GM21529 (cell line): ENCODE results near the gene EDDM13.
"Not testable (repeated sequence)": the region's sequence is repeated elsewhere in the genome, so short reads cannot be mapped to it uniquely, and the experiment has no call there.

Source experiments
- ATAC-seq: cut with Tn5 transposase; IDR thresholded peaks from one replicate; pipeline ENCODE4 v1.9.1; 2021; ENCODE audit not compliant: unreplicated experiment

EDDM13 gene

DNA sequence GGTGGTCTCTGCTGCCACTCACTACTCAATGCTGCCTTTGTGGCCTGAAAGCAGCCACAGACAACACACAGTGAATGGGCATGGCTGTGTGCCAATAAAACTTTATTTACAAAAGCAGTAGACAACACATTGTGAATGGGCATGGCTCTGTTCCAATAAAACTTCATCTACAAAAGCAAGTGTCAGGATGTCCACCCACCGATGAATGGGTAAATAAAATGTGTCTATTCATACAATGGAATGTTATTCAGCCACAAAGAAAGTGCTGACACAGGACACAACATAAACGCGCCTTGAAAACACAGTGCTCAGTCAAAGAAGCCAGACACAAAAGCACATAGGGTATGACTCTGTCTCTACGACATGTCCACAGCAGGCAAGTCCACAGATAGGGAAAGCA is 22.0 kb downstream of the EDDM13 start:
- no peak for ATAC-seq

DNA sequence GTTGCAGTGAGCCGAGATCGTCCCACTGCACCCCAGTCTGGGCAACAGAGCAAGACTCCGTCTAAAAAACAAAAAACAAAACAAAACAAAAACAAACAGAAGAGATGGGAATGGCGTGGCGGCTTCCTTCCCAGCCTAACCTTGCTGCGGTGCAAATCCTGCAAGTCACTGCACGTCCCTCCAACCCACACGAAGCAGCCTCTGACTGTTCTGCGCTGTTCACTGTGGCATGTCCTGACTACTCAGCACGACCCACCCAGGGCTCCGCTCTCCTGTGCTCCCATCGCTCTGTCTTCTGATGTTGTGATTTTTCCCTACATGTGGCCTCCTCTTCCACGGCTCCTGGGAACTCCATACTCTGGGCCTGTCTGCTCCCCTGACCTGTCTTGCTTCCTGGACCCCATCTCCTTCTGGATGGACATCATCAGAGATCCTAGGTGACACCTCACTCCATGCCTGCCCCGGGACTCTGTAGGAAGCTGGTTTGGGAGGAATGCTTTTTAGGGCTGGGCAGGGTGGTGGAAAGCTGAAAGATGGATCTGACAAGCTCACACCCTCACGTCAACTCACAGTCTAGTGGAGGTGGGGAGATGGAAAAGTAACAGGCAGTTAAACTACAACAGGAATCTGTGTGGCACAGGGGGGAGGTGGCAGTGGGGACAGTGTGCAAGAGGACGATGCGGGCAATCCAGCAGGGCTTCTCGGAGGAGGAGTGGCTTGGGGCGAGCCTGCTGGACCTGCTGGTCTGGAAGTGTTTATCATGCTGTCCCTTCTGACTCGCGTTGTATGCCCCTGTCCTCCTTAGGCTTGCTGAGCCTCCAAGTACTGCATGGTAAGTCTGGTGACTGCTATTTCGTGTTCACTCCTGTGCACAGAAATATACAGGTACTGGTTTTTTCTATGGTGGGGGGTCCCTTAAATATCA is 23.2 kb downstream of the EDDM13 start:
- ATAC-seq, result no peak

DNA sequence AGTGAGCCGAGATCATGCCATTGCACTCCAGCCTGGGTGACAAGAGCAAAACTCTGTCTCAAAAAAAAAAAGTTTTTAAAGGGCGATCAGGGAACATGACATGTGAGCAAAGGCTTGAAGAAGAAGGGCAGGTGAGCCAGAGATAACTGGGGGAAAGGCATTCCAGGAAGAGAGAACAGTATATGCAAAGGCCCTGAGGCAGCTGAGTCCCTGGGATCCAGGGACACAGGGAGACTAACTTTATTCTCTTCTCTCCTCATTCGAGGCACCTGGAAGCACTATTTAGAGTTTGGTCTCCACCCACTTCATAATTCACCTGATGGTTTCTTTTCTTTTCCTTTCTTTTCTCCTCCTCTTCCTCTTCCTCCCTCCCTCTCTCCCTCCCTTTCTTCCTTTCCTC is 24.5 kb downstream of the EDDM13 start:
- ATAC-seq, result no peak

- no peak for ATAC-seq
Measured at GRCh38 chr19:56299688-56300087, 27.1 kb downstream of the EDDM13 start.

GRCh38 chr19:56301155-56301554 is 28.6 kb downstream of the EDDM13 start:
- no peak for ATAC-seq

DNA sequence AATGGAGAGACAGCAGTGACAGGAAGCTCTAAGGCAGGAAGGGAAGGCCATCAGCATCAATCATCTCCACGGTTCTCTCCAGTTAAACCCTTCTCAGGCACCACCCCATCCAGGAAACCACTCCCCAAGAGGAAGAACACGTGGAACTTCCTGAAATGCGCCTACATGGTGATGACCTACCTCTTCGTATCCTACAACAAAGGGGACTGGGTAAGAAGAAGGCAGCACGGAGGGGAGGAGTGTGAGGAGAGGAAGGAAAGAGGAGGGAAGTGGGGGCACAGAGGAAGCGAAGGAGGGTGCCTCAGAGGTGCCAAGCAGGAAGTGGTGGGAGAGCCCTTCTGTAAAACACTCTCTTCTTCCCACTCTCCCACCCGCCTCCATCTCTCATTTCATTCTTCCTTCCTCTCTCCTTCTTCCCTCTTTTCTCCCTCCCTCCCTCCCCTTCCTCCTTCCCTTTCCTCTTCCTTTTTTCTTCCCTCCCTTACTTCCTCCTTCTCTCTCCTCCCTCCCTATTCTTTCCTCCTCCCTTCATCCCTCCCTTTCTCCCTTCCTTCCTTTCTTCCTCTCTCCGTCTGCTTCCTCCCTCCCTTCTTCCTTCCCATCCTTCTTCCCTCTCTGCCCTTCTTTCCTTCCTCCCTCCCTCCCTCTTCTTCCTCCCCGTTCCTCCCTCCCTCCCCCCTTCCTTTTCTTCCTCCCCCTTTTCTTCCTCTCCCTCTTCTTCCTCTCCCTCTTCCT is 29.5 kb downstream of the EDDM13 start:
- ATAC-seq, result no peak

GRCh38 chr19:56304243-56304642 is 31.7 kb downstream of the EDDM13 start:
- no peak for ATAC-seq

DNA sequence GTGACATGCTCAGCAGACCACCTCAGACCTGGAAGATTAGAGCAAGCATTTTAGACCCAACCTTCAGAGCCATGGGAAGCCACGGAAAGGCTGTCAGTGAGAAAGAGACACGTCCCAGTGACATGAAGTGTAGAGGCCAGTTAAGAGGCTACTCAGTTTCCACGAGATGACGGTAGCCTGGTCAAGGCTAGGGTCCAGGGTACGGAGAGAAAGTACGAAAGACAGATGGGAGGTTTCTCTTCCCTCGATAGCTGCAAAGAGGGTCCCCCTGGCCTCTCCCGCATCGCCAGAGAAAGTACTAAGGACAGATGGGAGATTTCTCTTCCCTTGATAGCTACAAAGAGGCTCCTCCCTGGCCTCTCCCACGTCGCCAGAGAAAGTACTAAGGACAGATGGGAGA is 33.5 kb downstream of the EDDM13 start:
- ATAC-seq, result no peak

DNA sequence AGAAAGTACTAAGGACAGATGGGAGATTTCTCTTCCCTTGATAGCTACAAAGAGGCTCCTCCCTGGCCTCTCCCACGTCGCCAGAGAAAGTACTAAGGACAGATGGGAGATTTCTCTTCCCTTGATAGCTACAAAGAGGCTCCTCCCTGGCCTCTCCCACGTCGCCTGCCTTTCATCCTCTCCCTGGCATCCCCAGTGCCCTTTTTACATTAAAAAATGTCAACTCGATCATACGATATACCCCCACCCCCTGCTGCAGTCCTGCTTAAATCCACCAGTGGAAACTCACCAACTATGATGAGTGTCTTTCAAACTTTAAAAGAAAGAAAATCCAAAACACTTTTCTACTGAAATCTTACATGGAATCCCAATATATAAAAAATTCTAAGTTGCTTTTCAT is 34.5 kb downstream of the EDDM13 start:
- not testable (repeated sequence) for ATAC-seq

- no peak for ATAC-seq
Measured at GRCh38 chr19:56308792-56309191, 36.2 kb downstream of the EDDM13 start.

- no peak for ATAC-seq
Measured at GRCh38 chr19:56309511-56310185, 37.1 kb downstream of the EDDM13 start.

DNA sequence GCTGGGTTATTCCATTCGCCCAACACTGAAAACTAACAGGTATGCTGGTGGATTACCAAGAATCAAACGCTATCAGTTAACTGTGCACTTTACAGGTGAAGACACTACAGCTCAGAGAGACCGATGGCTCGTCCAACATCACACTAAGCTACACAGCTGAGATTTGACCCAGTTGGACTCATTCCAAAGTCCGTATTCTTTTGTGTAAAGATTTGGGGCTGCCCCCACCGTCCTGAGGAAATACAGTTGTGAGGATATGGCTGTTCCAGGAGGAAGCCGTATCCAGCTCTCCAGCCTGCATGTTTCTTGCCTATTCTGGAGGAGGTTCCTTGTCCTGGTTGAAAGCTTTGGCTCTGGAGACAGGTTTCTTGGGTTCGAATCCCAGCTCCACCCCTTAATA is 37.9 kb downstream of the EDDM13 start:
- ATAC-seq, result no peak

DNA sequence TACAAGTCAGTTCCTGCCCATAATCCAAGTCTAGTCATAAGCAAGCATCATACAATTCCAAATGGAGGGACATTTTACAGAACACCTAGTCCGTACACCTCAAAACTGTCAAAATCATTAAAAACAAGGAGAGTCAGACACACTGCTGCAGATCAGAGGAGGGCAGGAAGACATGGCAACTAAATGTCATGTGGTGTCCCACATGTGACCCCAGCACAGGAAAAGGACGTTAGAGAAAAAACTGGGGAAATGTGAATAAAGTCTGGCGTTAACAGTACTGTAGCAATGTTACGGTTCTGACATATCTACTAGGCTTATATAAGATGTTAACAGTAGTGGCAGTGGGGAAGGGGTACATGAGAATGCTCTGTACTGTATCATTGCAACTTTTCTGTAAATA is 39.8 kb downstream of the EDDM13 start:
- no peak for ATAC-seq

DNA sequence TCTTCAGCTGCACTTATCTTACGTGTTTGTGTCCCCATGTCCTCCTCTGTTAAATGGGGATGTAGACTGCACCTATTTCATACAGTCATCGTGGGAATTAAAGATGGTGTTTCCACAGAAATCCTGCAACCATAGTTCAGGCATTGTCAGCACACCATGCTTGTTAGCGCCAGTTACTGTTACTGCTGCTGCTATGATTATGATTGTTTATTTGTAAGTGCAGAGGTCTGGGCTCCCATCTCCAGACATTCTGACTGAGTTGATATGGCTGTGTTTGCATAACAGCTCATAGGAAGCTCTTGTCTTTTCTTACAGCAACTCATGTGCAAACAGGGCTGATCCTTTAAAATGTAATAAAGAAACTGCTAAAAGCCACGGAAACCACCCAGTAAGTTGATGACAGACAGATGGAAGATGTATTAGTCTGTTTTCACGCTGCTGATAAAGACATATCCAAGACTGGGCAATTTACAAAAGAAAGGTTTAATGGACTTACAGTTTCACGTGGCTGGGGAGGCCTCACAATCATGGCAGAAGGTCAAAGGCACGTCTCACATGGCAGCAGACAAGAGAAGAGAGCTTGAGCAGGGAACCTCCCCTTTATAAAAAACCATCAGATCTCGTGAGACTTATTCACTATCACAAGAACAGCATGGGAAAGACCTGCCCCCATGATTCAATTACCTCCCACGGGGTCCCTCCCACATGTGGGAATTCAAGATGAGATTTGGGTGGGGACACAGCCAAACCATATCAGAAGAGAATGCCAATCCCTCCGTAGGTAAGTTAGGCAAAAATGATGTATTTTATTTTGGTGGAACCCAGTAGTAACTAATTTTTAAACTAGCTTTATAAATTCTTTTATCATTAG is 40.5 kb downstream of the EDDM13 start:
- ATAC-seq, result no peak

GRCh38 chr19:56314018-56314380 is 41.5 kb downstream of the EDDM13 start:
- no peak for ATAC-seq

- peak; percentile 74 for ATAC-seq
Measured at GRCh38 chr19:56314381-56315076, 42.0 kb downstream of the EDDM13 start, which contains the start of gene ZSCAN5A. Gene ZSCAN5A (minus strand): TSS chr19:56314839. CDS start chr19:56225046, 89,793 bp downstream.

DNA sequence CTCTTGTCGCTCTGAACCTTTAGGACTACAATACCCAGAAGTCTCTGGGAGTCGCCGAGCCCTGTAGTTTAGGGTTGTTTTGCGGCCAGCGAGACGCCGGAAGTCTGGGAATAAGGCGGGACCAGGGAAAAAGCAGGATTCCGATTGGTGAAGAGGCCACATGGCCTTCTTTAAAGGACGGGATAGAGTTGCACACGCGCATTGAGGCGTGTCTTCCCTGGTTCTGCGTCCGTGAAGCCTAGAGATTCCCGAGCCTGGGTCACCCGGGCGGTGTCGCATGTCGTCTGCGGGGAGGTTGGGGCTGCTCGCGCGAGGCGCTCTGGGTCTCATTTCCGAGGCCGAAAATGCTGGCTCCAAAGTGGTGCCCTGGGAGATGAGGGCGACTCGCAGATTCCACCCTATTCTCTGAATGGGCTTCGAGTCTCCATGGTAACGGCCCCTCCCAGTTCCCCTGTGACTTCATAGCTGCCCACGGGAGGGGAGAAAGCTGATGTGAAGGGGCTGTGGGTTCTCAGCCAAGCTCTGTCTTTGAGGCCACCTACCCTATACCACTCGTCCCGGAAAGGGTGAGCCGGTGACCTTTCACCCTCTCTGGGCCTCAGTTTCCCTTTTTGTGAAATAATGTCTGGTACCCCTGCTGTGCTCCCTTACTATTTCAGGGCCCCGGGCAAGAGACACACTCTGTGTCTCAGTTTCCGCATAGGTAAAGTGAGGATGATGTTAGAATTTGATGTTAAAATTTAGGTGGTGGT is 42.7 kb downstream of the EDDM13 start:
- ATAC-seq, result peak; percentile 79

DNA sequence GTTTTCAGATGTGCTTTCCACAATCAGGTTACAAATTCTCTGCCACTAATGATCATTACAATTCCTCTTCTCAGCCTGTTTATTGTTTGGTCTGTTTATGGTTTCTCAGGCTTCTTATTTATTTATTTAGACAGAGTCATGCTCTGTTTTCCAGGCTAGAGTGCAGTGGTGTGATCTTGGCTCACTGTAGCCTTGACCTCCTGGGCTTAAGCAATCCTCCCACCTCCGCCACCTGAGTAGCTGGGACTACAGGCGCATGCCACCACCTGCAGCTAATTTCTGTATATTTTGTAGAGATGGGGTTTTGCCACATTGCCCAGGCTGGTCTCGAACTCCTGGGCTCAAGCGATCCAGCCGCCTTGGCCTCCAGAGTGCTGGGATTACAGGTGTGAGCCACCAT is 44.2 kb downstream of the EDDM13 start:
- no peak for ATAC-seq

- no peak for ATAC-seq
Measured at GRCh38 chr19:56317749-56318148, 45.2 kb downstream of the EDDM13 start.
